K562 (cell line): ENCODE measurements around the gene ATXN1. TPM values are rescaled to one million over a fixed set of nuclear protein-coding genes. Genes with fewer than 3 reads are reported as not detected.

Experiments used
- FOXM1 ChIP-seq, 2 experiments: fragments of 450-650 bp in 1 of 2; sonication (generic) in 1 of 2; formaldehyde crosslinking in 1 of 2; IDR thresholded peaks; 2 replicates each; pipeline versions ENCODE4 v1.6.1 to v1.9.0; 2017 to 2022; ENCODE audit warnings: low read depth in 2 of 2, mild to moderate bottlenecking in 2 of 2, missing genetic modification reagents in 1 of 2, moderate library complexity in 1 of 2
- HMGXB4 ChIP-seq: sonication (generic); formaldehyde crosslinking; IDR thresholded peaks from 2 replicates; pipeline ENCODE4 v1.8.1; 2023; ENCODE audit warnings: mild to moderate bottlenecking, missing genetic modification reagents
- MEF2D ChIP-seq: conservative IDR thresholded peaks from 2 replicates; pipeline ENCODE4 v1.6.1; 2016; ENCODE audit warnings: low read depth, missing genetic modification characterization, missing compliant biosample characterization
- NCOA6 ChIP-seq: fragments of 450-650 bp; IDR thresholded peaks from 2 replicates; pipeline ENCODE4 v1.6.1; 2017; ENCODE audit warnings: mild to moderate bottlenecking
- NR2C1 ChIP-seq, 2 experiments: fragments of 450-650 bp; IDR thresholded peaks; 2 replicates each; pipeline ENCODE4 v1.6.1; 2017; ENCODE audit warnings: mild to moderate bottlenecking in 2 of 2, antibody characterized with exemption in 1 of 2, inconsistent platforms in 1 of 2, missing compliant biosample characterization in 1 of 2, missing genetic modification characterization in 1 of 2
- POLR2H ChIP-seq: IDR thresholded peaks from 2 replicates; pipeline ENCODE4 v1.6.1; 2016; ENCODE audit warnings: missing genetic modification characterization, low read depth, mild to moderate bottlenecking, control low read depth, missing compliant biosample characterization, moderate library complexity
- PRPF4 ChIP-seq: fragments of 200-400 bp; formaldehyde crosslinking; IDR thresholded peaks from one replicate; pipeline ENCODE4 v1.6.1; 2017; ENCODE audit warnings: low read length, low read depth, mild to moderate bottlenecking; ENCODE audit not compliant: insufficient read depth, poor library complexity, severe bottlenecking
- TCFL5 ChIP-seq: fragments of 250-450 bp; sonication (Bioruptor Pico); conservative IDR thresholded peaks from 2 replicates; pipeline ENCODE4 v1.6.1; 2021; ENCODE audit warnings: mild to moderate bottlenecking, moderate library complexity, matching md5 sums
- U2AF2 ChIP-seq: fragments of 200-400 bp; formaldehyde crosslinking; optimal IDR thresholded peaks from 2 replicates; pipeline ENCODE3; 2017; ENCODE audit warnings: low read depth, mild to moderate bottlenecking, low read length
- ZBTB33 ChIP-seq: sonication (generic); formaldehyde crosslinking; IDR thresholded peaks from 2 replicates; pipeline ENCODE4 v1.8.1; 2023; ENCODE audit warnings: mild to moderate bottlenecking, missing genetic modification reagents
- ZNF764 ChIP-seq: fragments of 250-450 bp; sonication (Bioruptor Pico); IDR thresholded peaks from 2 replicates; pipeline ENCODE4 v1.4.0; 2020; ENCODE audit warnings: low read depth, mild to moderate bottlenecking, moderate library complexity
- polyA plus RNA-seq, 8 experiments: library from polyadenylated mRNA; depleted of rRNA in 4 of 8; stranded (reverse) in 5 of 8; unstranded in 3 of 8; fragments of >200 nt; fragmentation: Nextera tagmentation in 2 of 8; fragmentation: Illumina TruSeq in 1 of 8; extraction: Ambion mirVana in 2 of 8; extraction: Trizol in 1 of 8; gene quantifications; 2 replicates each; pipeline versions ENCODE4 v1.2.1 to v1.2.3, GENCODE V29; 2011 to 2014; ENCODE audit warnings: inconsistent platforms in 1 of 8, missing spikeins in 1 of 8
- total RNA-seq, 7 experiments: library from RNA; depleted of rRNA in 6 of 7; stranded (reverse); fragments of >200 nt in 6 of 7; fragmentation: Illumina TruSeq in 2 of 7; extraction: Trizol in 2 of 7; gene quantifications; 2 replicates each; pipeline versions ENCODE4 v1.2.1 to v1.2.3, GENCODE V29; 2011 to 2021; ENCODE audit warnings: low replicate concordance in 1 of 7
- TF ChIP-seq, protein P1 (sequence below): fragments of 200-800 bp; sonication (Bioruptor generic); IDR thresholded peaks from 2 replicates; pipeline ENCODE4 v1.6.1; 2016; ENCODE audit warnings: missing genetic modification characterization, missing compliant biosample characterization
- TF ChIP-seq, protein P2 (sequence below): fragments of 450-650 bp; formaldehyde crosslinking; IDR thresholded peaks from 2 replicates; pipeline ENCODE4 v1.4.0; 2020; ENCODE audit warnings: mild to moderate bottlenecking, moderate library complexity

The ATXN1 gene
- total and polyA plus RNA-seq, 9 of the 15 experiments (the other 6 are each of a cell fraction or from before 2014, with no cell fraction given): under 0.01 to 1.2 (median 0.58) TPM

DNA sequence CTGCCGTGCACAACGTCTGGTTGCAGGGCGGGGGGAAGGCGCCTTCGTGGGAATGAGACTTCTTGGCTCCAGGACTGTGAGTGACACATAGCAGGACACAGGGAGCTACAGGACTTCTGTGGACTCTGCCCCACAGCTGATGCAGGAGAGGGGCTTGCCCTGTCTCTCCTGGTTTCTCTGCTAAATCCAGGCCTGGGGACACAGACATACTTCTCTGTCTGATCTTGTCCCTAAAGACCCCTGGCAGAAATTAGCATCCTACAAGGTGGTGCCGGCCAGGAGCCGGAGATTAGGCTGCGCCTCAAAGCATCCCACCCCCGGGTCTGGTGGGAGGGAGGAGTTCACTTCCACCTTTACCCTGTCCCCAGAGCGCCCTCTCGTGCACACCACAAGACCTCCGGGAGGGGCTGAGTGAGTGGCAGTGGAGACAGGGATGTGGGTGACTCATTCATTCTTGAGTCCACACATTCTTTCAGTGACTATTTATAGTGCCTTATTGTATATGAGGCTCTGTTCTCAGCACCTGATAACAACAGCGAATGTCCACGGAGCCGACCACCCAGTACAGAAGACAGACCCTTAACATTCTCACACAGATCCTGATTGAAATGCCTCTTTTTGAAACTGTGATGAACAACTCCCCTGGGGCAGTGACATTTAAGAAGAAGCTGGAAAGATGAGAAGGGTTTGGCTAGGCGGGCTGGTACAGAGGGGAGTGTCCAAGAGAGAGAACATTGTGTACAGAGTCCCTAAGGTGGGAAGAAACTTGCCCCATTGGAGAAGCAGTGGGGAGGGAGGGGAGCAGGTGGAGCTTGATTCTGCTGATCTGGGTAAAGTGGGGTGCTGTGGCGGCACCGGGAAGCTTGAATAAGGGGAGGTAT is 483.9 kb downstream of the ATXN1 start (continued):
- TF ChIP-seq, protein P1, sequence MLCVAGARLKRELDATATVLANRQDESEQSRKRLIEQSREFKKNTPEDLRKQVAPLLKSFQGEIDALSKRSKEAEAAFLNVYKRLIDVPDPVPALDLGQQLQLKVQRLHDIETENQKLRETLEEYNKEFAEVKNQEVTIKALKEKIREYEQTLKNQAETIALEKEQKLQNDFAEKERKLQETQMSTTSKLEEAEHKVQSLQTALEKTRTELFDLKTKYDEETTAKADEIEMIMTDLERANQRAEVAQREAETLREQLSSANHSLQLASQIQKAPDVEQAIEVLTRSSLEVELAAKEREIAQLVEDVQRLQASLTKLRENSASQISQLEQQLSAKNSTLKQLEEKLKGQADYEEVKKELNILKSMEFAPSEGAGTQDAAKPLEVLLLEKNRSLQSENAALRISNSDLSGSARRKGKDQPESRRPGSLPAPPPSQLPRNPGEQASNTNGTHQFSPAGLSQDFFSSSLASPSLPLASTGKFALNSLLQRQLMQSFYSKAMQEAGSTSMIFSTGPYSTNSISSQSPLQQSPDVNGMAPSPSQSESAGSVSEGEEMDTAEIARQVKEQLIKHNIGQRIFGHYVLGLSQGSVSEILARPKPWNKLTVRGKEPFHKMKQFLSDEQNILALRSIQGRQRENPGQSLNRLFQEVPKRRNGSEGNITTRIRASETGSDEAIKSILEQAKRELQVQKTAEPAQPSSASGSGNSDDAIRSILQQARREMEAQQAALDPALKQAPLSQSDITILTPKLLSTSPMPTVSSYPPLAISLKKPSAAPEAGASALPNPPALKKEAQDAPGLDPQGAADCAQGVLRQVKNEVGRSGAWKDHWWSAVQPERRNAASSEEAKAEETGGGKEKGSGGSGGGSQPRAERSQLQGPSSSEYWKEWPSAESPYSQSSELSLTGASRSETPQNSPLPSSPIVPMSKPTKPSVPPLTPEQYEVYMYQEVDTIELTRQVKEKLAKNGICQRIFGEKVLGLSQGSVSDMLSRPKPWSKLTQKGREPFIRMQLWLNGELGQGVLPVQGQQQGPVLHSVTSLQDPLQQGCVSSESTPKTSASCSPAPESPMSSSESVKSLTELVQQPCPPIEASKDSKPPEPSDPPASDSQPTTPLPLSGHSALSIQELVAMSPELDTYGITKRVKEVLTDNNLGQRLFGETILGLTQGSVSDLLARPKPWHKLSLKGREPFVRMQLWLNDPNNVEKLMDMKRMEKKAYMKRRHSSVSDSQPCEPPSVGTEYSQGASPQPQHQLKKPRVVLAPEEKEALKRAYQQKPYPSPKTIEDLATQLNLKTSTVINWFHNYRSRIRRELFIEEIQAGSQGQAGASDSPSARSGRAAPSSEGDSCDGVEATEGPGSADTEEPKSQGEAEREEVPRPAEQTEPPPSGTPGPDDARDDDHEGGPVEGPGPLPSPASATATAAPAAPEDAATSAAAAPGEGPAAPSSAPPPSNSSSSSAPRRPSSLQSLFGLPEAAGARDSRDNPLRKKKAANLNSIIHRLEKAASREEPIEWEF (CRISPR knock-in tag): no peak
- TF ChIP-seq HMGXB4 (no peak), U2AF2 (no peak), ZBTB33 (CRISPR knock-in tag) (no peak), FOXM1 (IDR thresholded peaks at IDR 0.05; ENCODE audit: low read depth) (no peak), FOXM1 (CRISPR knock-in tag; IDR thresholded peaks at IDR 0.05; ENCODE audit: low read depth) (no peak), PRPF4 (no peak), MEF2D (peak; percentile 94), POLR2H (tag) (no peak), NR2C1 (IDR thresholded peaks at IDR 0.05) (no peak), NR2C1 (tag; IDR thresholded peaks at IDR 0.05) (no peak), NCOA6 (no peak), TCFL5 (CRISPR knock-in tag) (no peak), ZNF764 (CRISPR knock-in tag) (no peak)
- TF ChIP-seq, protein P2, sequence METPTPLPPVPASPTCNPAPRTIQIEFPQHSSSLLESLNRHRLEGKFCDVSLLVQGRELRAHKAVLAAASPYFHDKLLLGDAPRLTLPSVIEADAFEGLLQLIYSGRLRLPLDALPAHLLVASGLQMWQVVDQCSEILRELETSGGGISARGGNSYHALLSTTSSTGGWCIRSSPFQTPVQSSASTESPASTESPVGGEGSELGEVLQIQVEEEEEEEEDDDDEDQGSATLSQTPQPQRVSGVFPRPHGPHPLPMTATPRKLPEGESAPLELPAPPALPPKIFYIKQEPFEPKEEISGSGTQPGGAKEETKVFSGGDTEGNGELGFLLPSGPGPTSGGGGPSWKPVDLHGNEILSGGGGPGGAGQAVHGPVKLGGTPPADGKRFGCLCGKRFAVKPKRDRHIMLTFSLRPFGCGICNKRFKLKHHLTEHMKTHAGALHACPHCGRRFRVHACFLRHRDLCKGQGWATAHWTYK (CRISPR knock-in tag): no peak
